HepG2 (cell line): ENCODE results near the gene PTF1A. TPM values are rescaled to one million over a fixed set of nuclear protein-coding genes. Genes with fewer than 3 reads are reported as not detected.

Experiments
- AFF4 ChIP-seq: sonication (generic); formaldehyde crosslinking; IDR thresholded peaks from 2 replicates; pipeline ENCODE4 v1.4.0; 2020; ENCODE audit warnings: missing genetic modification reagents
- ATF1 ChIP-seq: IDR thresholded peaks from 2 replicates; pipeline ENCODE4 v1.6.1; 2016; ENCODE audit warnings: mild to moderate bottlenecking, control low read depth
- BRD4 ChIP-seq: sonication (generic); formaldehyde crosslinking; IDR thresholded peaks from 2 replicates; pipeline ENCODE4 v1.4.0; 2020; ENCODE audit warnings: missing genetic modification reagents
- CENPBD1 ChIP-seq: sonication (generic); formaldehyde crosslinking; IDR thresholded peaks from 2 replicates; pipeline ENCODE4 v1.8.0; 2022; ENCODE audit warnings: missing genetic modification reagents, low read depth, mild to moderate bottlenecking, borderline replicate concordance
- E2F2 ChIP-seq: sonication (generic); formaldehyde crosslinking; IDR thresholded peaks from 2 replicates; pipeline ENCODE4 v1.4.0; 2020; ENCODE audit warnings: missing genetic modification reagents, borderline replicate concordance
- FOSL2 ChIP-seq: sonication (generic); formaldehyde crosslinking; IDR thresholded peaks from 2 replicates; pipeline ENCODE4 v1.4.0; 2020; ENCODE audit warnings: missing genetic modification reagents
- FOXA1 ChIP-seq, 2 experiments: fragments of 450-650 bp in 1 of 2; sonication (generic) in 1 of 2; formaldehyde crosslinking in 1 of 2; IDR thresholded peaks; 2 replicates each; pipeline versions ENCODE4 v1.4.0 to v1.6.1; 2016 to 2020; ENCODE audit warnings: missing genetic modification reagents in 1 of 2
- HOXD1 ChIP-seq: sonication (generic); formaldehyde crosslinking; IDR thresholded peaks from 2 replicates; pipeline ENCODE4 v1.5.0; 2020; ENCODE audit warnings: missing genetic modification reagents
- MEIS2 ChIP-seq: sonication (generic); formaldehyde crosslinking; IDR thresholded peaks from 2 replicates; pipeline ENCODE4 v1.9.0; 2021; ENCODE audit warnings: mild to moderate bottlenecking, missing genetic modification reagents
- NFE2 ChIP-seq: sonication (generic); formaldehyde crosslinking; IDR thresholded peaks from 2 replicates; pipeline ENCODE4 v1.4.0; 2020; ENCODE audit warnings: missing genetic modification reagents
- NFE2L2 ChIP-seq: fragments of 150-350 bp; IDR thresholded peaks from 2 replicates; pipeline ENCODE4 v1.6.1; 2014; ENCODE audit warnings: low read length
- NFKBIZ ChIP-seq: IDR thresholded peaks from 2 replicates; pipeline ENCODE4 v1.6.1; 2018; ENCODE audit warnings: missing genetic modification reagents, missing compliant biosample characterization
- NONO ChIP-seq, 2 experiments: fragments of 450-650 bp in 1 of 2; sonication (generic) in 1 of 2; formaldehyde crosslinking in 1 of 2; IDR thresholded peaks in 1 of 2; conservative IDR thresholded peaks in 1 of 2; 2 replicates each; pipeline versions ENCODE4 v1.6.1 to v1.8.0; 2017 to 2022; ENCODE audit warnings: mild to moderate bottlenecking in 1 of 2, missing genetic modification reagents in 1 of 2, moderate library complexity in 1 of 2
- SCMH1 ChIP-seq: sonication (generic); formaldehyde crosslinking; IDR thresholded peaks from 2 replicates; pipeline ENCODE4 v1.9.0; 2021; ENCODE audit warnings: missing genetic modification reagents, mild to moderate bottlenecking, borderline replicate concordance
- SOX6 ChIP-seq, 2 experiments: fragments of 450-650 bp in 1 of 2; sonication (generic) in 1 of 2; formaldehyde crosslinking in 1 of 2; IDR thresholded peaks; 2 replicates each; pipeline versions ENCODE4 v1.4.0 to v1.6.1; 2017 to 2020; ENCODE audit warnings: antibody characterized with exemption in 1 of 2, mild to moderate bottlenecking in 1 of 2, missing genetic modification reagents in 1 of 2
- ZFP1 ChIP-seq: IDR thresholded peaks from 2 replicates; pipeline ENCODE4 v1.6.1; 2016
- ZFP36L2 ChIP-seq: sonication (generic); formaldehyde crosslinking; IDR thresholded peaks from 2 replicates; pipeline ENCODE4 v1.4.0; 2020; ENCODE audit warnings: missing genetic modification reagents
- ZNF160 ChIP-seq: sonication (generic); formaldehyde crosslinking; IDR thresholded peaks from 2 replicates; pipeline ENCODE4 v1.8.0; 2022; ENCODE audit warnings: mild to moderate bottlenecking, inconsistent platforms, missing genetic modification reagents
- ZNF430 ChIP-seq: sonication (generic); formaldehyde crosslinking; IDR thresholded peaks from 2 replicates; pipeline ENCODE4 v1.9.0; 2021; ENCODE audit warnings: mild to moderate bottlenecking, missing genetic modification reagents
- ZNF441 ChIP-seq: sonication (generic); formaldehyde crosslinking; IDR thresholded peaks from 2 replicates; pipeline ENCODE4 v1.7.0; 2021; ENCODE audit warnings: missing genetic modification reagents, borderline replicate concordance
- ZNF530 ChIP-seq: sonication (generic); formaldehyde crosslinking; IDR thresholded peaks from 2 replicates; pipeline ENCODE4 v1.5.0; 2020; ENCODE audit warnings: low read depth, mild to moderate bottlenecking, missing genetic modification reagents
- ZNF543 ChIP-seq: sonication (generic); formaldehyde crosslinking; IDR thresholded peaks from 2 replicates; pipeline ENCODE4 v1.4.0; 2020; ENCODE audit warnings: mild to moderate bottlenecking, missing genetic modification reagents
- ZNF768 ChIP-seq: sonication (generic); formaldehyde crosslinking; IDR thresholded peaks from 2 replicates; pipeline ENCODE4 v1.4.0; 2020; ENCODE audit warnings: missing genetic modification reagents
- polyA plus RNA-seq, 8 experiments: library from polyadenylated mRNA; depleted of rRNA in 3 of 8; stranded (reverse) in 7 of 8; unstranded in 1 of 8; fragments of >200 nt; fragmentation: Illumina TruSeq in 4 of 8; extraction: Trizol in 4 of 8; gene quantifications; 2 replicates each; pipeline versions ENCODE4 v1.2.1 to v1.2.3, GENCODE V29; 2011 to 2016; ENCODE audit warnings: low read depth in 4 of 8, missing spikeins in 1 of 8, mixed read lengths in 1 of 8; ENCODE audit not compliant: insufficient read depth in 1 of 8
- total RNA-seq, 5 experiments: library from RNA; depleted of rRNA; stranded (reverse); fragments of >200 nt; fragmentation: Illumina TruSeq; extraction: Trizol; gene quantifications; 2 replicates each; pipeline ENCODE4 v1.2.3, GENCODE V29; 2016; ENCODE audit warnings: low read depth in 1 of 5
- TF ChIP-seq, protein P1 (sequence below): sonication (generic); formaldehyde crosslinking; IDR thresholded peaks from 2 replicates; pipeline ENCODE4 v1.8.0; 2022; ENCODE audit warnings: mild to moderate bottlenecking, missing genetic modification reagents; ENCODE audit not compliant: insufficient replicate concordance

PTF1A gene
- total and polyA plus RNA-seq, 2 of the 13 experiments (the other 11 are each of a cell fraction or from before 2014, with no cell fraction given), result not detected

DNA sequence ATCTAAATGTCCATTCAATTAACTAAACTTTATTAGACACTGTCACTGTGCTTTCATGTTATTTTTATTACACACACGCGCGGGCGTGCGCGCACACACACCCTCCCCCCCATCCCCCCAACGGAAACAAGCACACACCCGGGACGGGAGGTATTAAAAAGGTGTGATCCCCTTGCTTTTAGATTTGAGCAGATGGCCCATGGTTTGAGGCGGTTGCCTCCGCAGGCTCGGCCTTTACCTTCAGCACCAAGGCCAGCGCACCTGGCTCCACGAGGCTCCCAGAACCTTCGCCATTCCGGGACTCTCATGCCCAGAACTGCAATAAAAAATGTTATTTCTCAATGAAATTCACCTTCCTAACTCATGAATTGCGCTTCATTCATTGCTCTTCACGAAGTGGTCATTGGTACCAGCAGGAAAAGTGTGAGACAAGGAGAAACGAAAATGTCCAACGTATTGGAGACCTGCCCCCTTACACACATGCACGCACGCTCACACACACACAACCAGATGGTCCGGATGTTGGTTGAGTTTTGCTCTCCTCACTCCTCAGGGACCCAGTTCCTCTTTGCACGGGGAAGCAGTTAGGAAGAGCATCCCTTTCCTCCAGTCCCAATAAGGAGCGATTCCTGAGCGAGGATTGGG, 20.8 kb upstream of the PTF1A start (continued):
- TF ChIP-seq, protein P1, sequence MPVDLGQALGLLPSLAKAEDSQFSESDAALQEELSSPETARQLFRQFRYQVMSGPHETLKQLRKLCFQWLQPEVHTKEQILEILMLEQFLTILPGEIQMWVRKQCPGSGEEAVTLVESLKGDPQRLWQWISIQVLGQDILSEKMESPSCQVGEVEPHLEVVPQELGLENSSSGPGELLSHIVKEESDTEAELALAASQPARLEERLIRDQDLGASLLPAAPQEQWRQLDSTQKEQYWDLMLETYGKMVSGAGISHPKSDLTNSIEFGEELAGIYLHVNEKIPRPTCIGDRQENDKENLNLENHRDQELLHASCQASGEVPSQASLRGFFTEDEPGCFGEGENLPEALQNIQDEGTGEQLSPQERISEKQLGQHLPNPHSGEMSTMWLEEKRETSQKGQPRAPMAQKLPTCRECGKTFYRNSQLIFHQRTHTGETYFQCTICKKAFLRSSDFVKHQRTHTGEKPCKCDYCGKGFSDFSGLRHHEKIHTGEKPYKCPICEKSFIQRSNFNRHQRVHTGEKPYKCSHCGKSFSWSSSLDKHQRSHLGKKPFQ (CRISPR knock-in tag), result no peak
- TF ChIP-seq CENPBD1 (CRISPR knock-in tag) (no peak), HOXD1 (CRISPR knock-in tag) (no peak), FOXA1 (IDR thresholded peaks at IDR 0.05) (no peak), FOXA1 (CRISPR knock-in tag; IDR thresholded peaks at IDR 0.05) (no peak), AFF4 (CRISPR knock-in tag) (no peak), ZFP36L2 (no peak), MEIS2 (CRISPR knock-in tag) (0 out of 2 replicates have a peak, but pooled peaks have one; percentile 40), ZNF430 (CRISPR knock-in tag) (peak; percentile 29; the same call in 1 of the 2 replicates), SOX6 (IDR thresholded peaks at IDR 0.05) (no peak), SOX6 (CRISPR knock-in tag; IDR thresholded peaks at IDR 0.05) (no peak), ZFP1 (CRISPR knock-in tag) (no peak), ZNF530 (CRISPR knock-in tag) (no peak), NFE2L2 (no peak), BRD4 (CRISPR knock-in tag) (no peak), ZNF441 (CRISPR knock-in tag) (peak; percentile 76), NONO (IDR thresholded peaks at IDR 0.05) (no peak), NONO (CRISPR knock-in tag; conservative IDR thresholded peaks at IDR 0.05) (no peak), E2F2 (no peak), ZNF768 (peak; percentile 25; the same call in 1 of the 2 replicates), FOSL2 (no peak), ZNF543 (CRISPR knock-in tag) (no peak), NFE2 (CRISPR knock-in tag) (no peak), NFKBIZ (CRISPR knock-in tag) (no peak), SCMH1 (no peak), ATF1 (CRISPR knock-in tag) (no peak), ZNF160 (CRISPR knock-in tag) (no peak)
